Psoas muscle (tissue), 8 donors: ENCODE results near the gene CELF2. TPM values are rescaled to one million over a fixed set of nuclear protein-coding genes. Genes with fewer than 3 reads are reported as not detected.

Experiments
- ATAC-seq, 4 donors: fragments of 200-7000 bp; cut with Tn5 transposase; one replicate each; pipeline ENCODE4 v1.9.1; 2020; ENCODE audit warnings: moderate library complexity in 3 of 4, mild to moderate bottlenecking in 2 of 4
- DNase-seq, 2 donors: peaks; one replicate each; pipeline ENCODE4 v3.0.0-alpha.2; 2020
- H3K27ac ChIP-seq: fragments of 200-600 bp; one replicate; pipeline ENCODE4 v1.8.0; 2022
- H3K27me3 ChIP-seq, 3 donors: fragments of 200-600 bp in 1 of 3; one replicate each; pipeline versions ENCODE4 v1.6.1 to v1.8.0; 2013 to 2022; ENCODE audit warnings: low read length in 2 of 3, mild to moderate bottlenecking in 2 of 3, moderate library complexity in 1 of 3; ENCODE audit not compliant: insufficient read depth in 3 of 3
- H3K36me3 ChIP-seq, 2 donors: fragments of 200-600 bp in 1 of 2; one replicate each; pipeline versions ENCODE4 v1.6.1 to v1.8.0; 2013 to 2022; ENCODE audit warnings: low read depth in 1 of 2, mild to moderate bottlenecking in 1 of 2, moderate library complexity in 1 of 2; ENCODE audit not compliant: insufficient read depth in 1 of 2
- H3K4me1 ChIP-seq: fragments of 200-600 bp; one replicate; pipeline ENCODE4 v1.8.0; 2022
- H3K4me3 ChIP-seq: fragments of 200-600 bp; one replicate; pipeline ENCODE4 v1.8.0; 2022; ENCODE audit warnings: mild to moderate bottlenecking
- H3K9me3 ChIP-seq: fragments of 200-600 bp; one replicate; pipeline ENCODE4 v1.8.0; 2022
- CTCF ChIP-seq: fragments of 200-600 bp; IDR thresholded peaks from one replicate; pipeline ENCODE4 v1.8.0; 2022; ENCODE audit warnings: antibody characterized with exemption
- WGBS, 3 donors: extraction: QIAGEN DNeasy Blood & Tissue Kit; methylation state at CpG; one replicate each; pipeline versions ENCODE4 v1.1.6 to v1.1.7; 2013; 5-methylcytosine and 5-hydroxymethylcytosine counted together
- intact Hi-C, 2 donors: fragments of 100-400 bp; cut with DNase I; formaldehyde crosslinking; loops; one replicate each; pipeline versions ENCODE4 v1.11.0 to v1.14.2; 2022
- polyA plus RNA-seq, 3 donors: library from polyadenylated mRNA; stranded (reverse); fragments of 200-250 nt; gene quantifications; one replicate each; pipeline ENCODE4 v1.2.3, GENCODE V29; 2013
- total RNA-seq, 4 donors: library from RNA; stranded (reverse); fragmentation: NEBNext Ultra II Directional in 2 of 4; extraction: Animal tissue kit (Norgen Biotek cat#: 25700) in 2 of 4; gene quantifications; one replicate each; pipeline versions ENCODE4 v1.2.1 to v1.2.4, GENCODE V29; 2021 to 2023
- donor health status: healthy with polysubstance abuse.
- donor health status: DM: no; HTN: no; CAD: no; lungs with moderate emphysema.
- donor health status: Bipolar disorder and iron deficiency.
- donor health status: healthy.
- donor health status: DM: yes; HTN: yes; CAD: no.
- donor health status: DM: no; HTN: no; CAD: no.
- donor health status: DM: no; HTN: no; CAD: no.
- donor health status: DM: yes; HTN: yes; CAD: no.

Gene CELF2
- total and polyA plus RNA-seq, 7 donors = 9.8 to 47.8 (median 29.0) TPM

GRCh38 chr10:11351801-11352200, 334.1 kb downstream of the CELF2 start:
- Histone ChIP-seq H3K36me3 (no peaks in the 10 kb centered on the region), H3K27ac (no peak overlapping the region), H3K9me3 (no peaks in the 10 kb centered on the region), H3K4me1 (no peaks in the 10 kb centered on the region), H3K4me3 (no peak overlapping the region), H3K27me3 (no peaks in the 10 kb centered on the region)
- intact Hi-C loops = no loop called here
- ATAC-seq (no peak), DNase-seq (no peak)
- WGBS, 3 donors = 91 to 97% (median 96%) methylated on average over 9 of the region's 9 CpGs
- TF ChIP-seq CTCF = no peak

GRCh38 chr10:11353006-11353896, 335.6 kb downstream of the CELF2 start:
- no peak for TF ChIP-seq CTCF
- ATAC-seq = no peak
- no peak for DNase-seq
- no peaks in the 10 kb centered on the region for H3K9me3 ChIP-seq
- WGBS, 3 donors = 83 to 89% (median 88%) methylated on average over 12 of the region's 12 CpGs
- intact Hi-C loops = no loop called here
- H3K27me3 ChIP-seq = no peaks in the 10 kb centered on the region
- no peak overlapping the region for H3K27ac ChIP-seq
- H3K4me1 ChIP-seq = no peaks in the 10 kb centered on the region
- H3K4me3 ChIP-seq = no peak overlapping the region
- H3K36me3 ChIP-seq = no peaks in the 10 kb centered on the region

- Histone ChIP-seq H3K4me1 (no peaks in the 10 kb centered on the region), H3K27me3 (no peaks in the 10 kb centered on the region), H3K4me3 (no peak overlapping the region), H3K9me3 (no peaks in the 10 kb centered on the region), H3K36me3 (no peaks in the 10 kb centered on the region), H3K27ac (no peak overlapping the region)
- intact Hi-C loops = no loop called here
- WGBS, 3 donors = 82 to 95% (median 91%) methylated on average over 5 of the region's 5 CpGs
- no peak for DNase-seq
- ATAC-seq = no peak
- TF ChIP-seq CTCF = no peak
Observed at GRCh38 chr10:11354823-11355222, 337.2 kb downstream of the CELF2 start.

- TF ChIP-seq CTCF = no peak
- intact Hi-C loops = no loop called here
- no peaks in the 10 kb centered on the region for H3K9me3 ChIP-seq
- no peak overlapping the region for H3K4me3 ChIP-seq
- ATAC-seq (no peak), DNase-seq (no peak)
- H3K36me3 ChIP-seq = no peaks in the 10 kb centered on the region
- no peaks in the 10 kb centered on the region for H3K27me3 ChIP-seq
- WGBS, 3 donors = 53 to 56% (median 53%) methylated on average over 7 of the region's 7 CpGs
- H3K4me1 ChIP-seq = no peaks in the 10 kb centered on the region
- no peak overlapping the region for H3K27ac ChIP-seq
Observed at GRCh38 chr10:11355592-11355991, 337.9 kb downstream of the CELF2 start.
